GM20431 (cell line): Measurements from ENCODE around the gene CDCA3.
"Not testable (repeated sequence)": the region's sequence is repeated elsewhere in the genome, so short reads cannot be mapped to it uniquely, and the experiment has no call there.

Experiments
- in situ Hi-C: fragments of 300-500 bp; cut with MseI, MboI; formaldehyde crosslinking; loops from one replicate; pipeline ENCODE4 v1.15.0; 2020; ENCODE audit warnings: low sequenced_read_pairs; ENCODE audit not compliant: unreplicated experiment

Gene CDCA3

GRCh38 chr12:6873094-6874014 lies 22.3 kb upstream of the CDCA3 start, which contains the start of gene SPSB2:
TSS of gene SPSB2 (minus strand) at chr12:6873303. CDS start at chr12:6872901, 402 bp downstream.
- in situ Hi-C loops = no loop called here

DNA sequence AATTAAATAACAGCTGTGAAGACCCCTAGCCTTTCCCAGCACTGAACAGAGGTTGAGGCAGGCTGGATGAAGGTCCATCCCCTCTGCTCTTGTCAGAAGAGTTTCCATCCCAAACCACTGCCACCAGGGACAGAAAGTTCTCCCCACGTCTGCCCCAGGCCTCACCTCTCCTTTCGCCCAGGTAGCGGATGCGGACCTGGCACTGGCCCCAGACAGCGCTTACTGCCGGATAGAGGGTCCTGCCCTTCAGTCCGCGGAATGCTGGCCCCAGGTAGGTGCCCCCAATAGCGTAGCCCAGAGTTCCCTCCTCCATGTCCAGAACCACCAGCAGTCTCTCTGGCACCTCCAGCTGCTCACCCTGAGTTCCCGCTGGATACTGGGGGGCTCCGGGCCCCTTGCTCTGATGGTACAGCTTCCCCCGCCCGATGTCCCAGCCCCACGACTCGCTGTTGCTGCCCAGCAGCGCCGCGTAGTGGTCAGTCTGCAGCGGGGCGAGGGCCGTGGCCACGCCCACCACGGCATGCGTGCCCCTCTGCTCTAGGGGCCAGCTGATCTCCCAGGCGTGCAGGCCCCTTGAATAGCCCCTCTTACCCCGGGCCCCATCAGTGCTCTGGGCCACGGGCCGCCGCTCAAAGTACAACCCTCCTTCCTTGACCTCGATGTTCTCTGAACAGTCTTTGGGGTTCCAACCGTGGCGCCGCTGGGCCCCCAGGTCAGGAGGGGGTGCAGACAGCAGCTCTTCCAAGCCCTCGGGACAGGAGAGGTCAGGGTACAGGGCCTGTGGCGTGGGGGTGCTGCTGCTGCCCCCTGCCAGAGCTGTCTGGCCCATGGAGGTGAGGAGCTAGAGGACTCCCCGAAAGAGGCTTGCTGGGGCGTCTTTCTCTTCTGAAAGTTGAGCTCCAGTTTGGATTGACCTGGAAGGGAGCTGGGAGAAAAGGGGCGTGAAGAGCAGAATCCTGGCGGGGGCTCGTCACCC lies 21.3 kb upstream of the CDCA3 start:
- in situ Hi-C loops = no loop called here

GRCh38 chr12:6871052-6871957 lies 20.2 kb upstream of the CDCA3 start:
- in situ Hi-C loops = no loop called here

GRCh38 chr12:6870304-6870703 lies 19.2 kb upstream of the CDCA3 start:
- in situ Hi-C loops = not testable (repeated sequence)

DNA sequence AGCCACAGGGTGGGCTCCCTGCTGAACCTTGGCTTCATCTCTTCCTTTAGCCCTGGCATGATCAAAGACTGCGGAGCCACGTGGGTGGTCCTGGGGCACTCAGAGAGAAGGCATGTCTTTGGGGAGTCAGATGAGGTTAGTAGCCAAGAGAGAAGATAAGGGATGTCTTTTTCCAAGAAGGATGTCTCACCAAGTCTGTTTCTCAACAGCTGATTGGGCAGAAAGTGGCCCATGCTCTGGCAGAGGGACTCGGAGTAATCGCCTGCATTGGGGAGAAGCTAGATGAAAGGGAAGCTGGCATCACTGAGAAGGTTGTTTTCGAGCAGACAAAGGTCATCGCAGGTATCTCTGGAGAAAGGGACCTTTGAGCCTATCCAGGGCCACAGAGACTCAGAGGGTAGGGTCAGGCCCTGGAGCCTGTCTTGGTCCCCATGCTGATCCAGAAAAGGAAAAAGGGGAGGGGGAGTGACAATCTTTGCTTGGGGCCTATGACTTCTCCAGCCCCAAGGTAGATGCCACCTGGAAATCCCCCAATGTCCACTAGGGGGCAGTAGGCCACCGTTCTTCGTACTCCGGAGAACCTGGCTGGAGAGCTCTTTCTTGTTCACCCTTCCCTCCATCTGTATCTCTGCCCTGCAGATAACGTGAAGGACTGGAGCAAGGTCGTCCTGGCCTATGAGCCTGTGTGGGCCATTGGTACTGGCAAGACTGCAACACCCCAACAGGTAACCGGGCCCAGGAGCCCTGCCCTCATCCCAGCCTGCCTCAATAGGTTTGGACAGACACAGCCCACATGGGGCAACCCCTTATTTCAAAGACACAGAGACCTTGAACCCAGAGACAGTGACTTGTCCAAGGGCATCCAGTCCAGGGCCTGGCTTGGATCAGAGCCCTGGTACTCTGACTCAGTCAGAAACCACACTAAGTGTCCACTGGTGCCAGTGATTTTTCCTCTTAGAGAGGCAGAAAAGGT lies 18.2 kb upstream of the CDCA3 start:
- in situ Hi-C loops = no loop called here

DNA sequence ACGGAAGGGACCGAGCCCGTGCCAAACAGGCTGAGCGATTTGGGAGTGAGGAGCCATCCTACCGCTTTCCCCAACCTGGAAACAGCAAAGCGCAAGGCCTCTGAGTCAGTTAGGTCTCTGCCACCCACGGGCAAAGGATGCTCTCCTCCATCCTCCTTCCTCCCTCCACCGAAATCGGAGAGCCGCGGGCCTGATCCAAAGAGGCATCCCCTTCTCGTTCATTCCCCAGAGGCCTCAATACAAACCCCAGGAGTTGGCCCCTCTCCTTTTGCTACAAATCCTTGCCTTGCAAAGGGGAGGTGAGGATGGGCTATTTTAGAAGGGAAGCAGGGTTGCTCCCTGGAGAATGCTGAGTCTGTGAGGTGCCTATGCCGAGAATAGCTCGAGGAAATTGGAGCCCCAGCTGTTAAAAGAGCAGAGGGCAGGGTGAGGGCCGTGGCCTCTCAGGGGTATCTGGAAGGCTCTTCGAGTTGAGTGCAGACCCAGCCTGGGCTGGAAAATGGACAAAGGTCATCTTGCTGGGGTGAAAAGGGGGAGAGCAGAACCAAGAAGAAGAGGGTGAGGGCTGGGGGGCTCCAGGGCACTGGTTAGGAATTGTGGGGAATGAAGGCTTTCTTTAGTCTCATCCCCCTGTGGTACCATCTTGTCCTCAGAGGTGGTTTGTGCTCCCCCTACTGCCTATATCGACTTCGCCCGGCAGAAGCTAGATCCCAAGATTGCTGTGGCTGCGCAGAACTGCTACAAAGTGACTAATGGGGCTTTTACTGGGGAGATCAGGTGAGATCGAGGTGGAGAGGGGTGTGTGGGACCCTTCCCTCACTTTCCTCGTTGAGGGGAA lies 17.3 kb upstream of the CDCA3 start:
- in situ Hi-C loops = no loop called here

DNA sequence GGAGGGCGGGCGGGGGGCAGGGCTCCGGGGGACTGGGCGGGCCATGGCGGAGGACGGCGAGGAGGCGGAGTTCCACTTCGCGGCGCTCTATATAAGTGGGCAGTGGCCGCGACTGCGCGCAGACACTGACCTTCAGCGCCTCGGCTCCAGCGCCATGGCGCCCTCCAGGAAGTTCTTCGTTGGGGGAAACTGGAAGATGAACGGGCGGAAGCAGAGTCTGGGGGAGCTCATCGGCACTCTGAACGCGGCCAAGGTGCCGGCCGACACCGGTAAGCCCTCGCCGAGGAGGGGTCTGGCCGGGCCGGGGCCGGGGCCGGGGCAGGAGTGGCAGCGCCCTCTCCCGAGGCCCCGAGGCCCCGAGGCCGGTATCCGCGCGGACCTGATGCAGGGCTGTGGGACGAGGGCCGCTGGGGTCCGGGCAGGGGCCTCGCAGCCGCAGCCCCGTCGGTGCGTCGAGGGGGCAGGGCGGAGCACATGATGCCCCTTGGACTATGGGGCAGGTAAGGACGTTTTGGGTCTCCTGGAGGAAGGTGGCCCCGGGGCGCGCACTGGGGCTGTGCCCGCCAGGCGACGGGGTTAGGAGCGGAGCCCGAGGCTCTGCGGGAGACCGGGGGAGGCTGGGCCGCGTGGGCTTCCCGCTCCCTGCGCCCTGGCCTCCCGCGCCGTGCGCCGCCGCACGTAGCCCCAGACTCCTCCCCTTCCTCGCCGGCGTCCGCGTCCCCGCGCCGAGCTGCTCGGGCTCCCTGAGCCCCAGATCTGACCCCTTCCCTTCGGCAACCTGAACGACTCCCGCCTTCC lies 16.5 kb upstream of the CDCA3 start, which contains the start of gene TPI1:
TSS of gene TPI1 (plus strand) at position 119 of the 798 bp plus-strand sequence. CDS start at position 155, 36 bp downstream.
- in situ Hi-C loops = no loop called here

GRCh38 chr12:6866920-6867412 lies 15.9 kb upstream of the CDCA3 start:
- in situ Hi-C loops = no loop called here

GRCh38 chr12:6866163-6866919 lies 15.3 kb upstream of the CDCA3 start:
- in situ Hi-C loops = no loop called here

- in situ Hi-C loops = not testable (repeated sequence)
Observed at GRCh38 chr12:6865307-6865706, 14.2 kb upstream of the CDCA3 start.

GRCh38 chr12:6863586-6864321 lies 12.7 kb upstream of the CDCA3 start:
- in situ Hi-C loops = no loop called here

DNA sequence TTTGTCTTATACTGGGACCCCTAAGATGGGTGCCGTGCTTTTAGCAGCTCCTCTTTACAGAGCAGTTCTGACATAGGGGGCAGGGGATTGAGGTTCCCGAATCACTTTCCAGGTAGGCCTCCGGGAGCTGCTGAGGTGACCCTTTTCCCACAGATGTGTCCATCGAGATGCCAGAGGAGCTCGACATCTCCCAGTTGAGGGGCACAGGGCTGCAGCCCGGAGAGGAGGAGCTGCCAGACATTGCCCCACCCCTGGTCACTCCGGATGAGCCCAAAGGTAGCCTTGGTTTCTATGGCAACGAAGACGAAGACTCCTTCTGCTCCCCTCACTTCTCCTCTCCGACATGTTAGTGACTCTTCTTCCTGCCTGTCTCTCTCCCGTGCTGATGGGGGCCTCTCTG lies 11.9 kb upstream of the CDCA3 start:
- in situ Hi-C loops = no loop called here

GRCh38 chr12:6861391-6861790 lies 10.3 kb upstream of the CDCA3 start:
- in situ Hi-C loops = no loop called here

DNA sequence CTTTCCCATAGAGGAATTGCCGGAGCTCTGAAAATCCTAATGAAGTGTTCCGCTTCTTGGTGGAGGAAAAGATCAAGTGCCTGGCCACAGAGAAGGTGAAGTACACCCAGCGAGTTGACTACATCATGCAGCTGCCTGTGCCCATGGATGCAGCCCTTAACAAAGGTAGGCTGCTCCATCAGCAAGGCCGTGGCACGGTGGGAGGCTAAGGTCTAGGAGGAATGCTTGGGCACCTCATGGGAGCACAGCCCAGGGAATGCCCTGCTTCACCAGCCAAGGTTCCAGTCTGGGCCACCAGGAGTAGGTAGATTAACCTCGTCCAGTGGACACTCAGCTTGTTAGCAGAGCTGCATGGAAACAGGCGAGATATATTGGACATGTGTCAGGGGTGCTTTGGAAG lies 9.9 kb upstream of the CDCA3 start:
- in situ Hi-C loops = no loop called here

DNA sequence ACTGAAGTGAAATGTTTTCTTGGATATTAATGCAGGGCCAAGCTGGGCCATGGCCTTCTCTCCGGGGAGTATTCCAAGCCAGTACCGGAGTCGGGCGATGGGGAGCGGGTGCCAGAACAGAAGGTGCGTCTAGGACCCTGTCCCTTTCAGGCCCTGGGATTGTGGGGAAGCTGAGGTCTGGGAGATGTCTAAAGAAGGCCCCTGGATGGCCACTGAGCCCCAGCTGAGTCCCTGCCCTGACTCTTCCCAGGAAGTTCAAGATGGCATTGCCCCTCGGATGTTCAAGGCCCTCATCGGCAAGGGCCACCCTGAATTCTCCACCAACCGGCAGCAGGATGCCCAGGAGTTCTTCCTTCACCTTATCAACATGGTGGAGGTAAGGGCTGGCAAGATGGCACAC lies 9.0 kb upstream of the CDCA3 start:
- in situ Hi-C loops = no loop called here
